ENCODE measurements around the gene LHX6.

LHX6 gene

DNA sequence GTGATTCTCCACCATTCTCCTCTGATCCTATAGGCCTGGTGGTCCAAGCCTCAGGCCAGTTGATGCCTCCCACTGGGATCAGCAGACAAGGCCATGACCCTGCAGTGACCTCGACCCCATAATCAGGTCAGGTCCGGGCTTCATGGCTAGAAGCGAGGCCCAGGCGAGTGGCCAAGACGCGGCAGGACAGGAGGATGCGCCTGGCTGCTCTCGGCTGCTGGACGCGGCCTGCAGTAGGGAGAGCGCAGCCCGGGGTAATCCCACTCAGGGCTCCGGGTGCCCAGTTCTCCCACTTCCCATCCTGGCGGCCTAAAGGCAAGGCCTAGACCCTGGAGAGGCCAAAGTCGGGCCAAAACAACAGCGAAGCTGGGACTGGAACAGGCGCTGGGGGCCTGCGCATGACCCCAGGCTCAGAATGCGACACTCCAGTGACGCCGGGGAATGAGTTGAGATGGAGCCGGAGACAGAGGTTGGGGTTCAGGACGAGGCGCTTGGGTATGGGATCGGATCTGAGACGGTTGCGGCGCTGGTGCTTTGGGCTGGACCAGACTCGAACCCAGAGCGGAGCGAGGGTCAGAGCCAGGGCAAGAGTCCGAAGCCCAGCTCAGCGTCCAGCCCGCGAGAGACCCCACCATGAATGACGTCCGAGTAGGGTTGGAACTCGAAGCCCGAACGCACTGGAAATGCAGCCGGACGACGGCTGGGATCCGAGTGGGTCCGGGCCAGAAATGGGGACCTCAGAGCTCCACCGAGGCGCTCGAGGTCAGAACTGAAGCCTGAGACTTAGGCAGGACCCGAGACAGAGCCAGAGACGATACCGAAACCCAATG, 3.2 kb downstream of the LHX6 start:
- no peak overlapping the region for H3K27ac ChIP-seq
- TF ChIP-seq, protein P1, sequence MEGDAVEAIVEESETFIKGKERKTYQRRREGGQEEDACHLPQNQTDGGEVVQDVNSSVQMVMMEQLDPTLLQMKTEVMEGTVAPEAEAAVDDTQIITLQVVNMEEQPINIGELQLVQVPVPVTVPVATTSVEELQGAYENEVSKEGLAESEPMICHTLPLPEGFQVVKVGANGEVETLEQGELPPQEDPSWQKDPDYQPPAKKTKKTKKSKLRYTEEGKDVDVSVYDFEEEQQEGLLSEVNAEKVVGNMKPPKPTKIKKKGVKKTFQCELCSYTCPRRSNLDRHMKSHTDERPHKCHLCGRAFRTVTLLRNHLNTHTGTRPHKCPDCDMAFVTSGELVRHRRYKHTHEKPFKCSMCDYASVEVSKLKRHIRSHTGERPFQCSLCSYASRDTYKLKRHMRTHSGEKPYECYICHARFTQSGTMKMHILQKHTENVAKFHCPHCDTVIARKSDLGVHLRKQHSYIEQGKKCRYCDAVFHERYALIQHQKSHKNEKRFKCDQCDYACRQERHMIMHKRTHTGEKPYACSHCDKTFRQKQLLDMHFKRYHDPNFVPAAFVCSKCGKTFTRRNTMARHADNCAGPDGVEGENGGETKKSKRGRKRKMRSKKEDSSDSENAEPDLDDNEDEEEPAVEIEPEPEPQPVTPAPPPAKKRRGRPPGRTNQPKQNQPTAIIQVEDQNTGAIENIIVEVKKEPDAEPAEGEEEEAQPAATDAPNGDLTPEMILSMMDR (conservative IDR thresholded peaks at IDR 0.05): no peak

DNA sequence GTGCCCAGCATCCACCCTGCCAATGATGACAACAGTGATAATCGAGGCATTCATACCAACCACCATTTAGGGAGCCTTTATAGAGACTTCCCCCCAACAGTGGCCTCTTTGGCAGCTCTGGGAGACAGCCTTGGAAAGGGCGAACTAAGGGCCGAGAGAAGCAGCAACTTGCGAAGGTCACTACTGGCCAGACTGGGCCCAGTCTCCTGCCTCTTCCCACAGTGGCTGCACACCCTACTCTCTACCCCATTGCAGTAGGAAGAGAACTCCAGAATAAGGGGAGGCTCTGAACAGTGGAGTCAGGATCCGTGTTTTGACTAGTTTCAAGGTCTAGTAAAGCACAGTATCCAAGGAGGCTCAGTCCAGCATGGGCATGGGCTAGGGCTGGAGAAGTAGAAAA, 5.3 kb downstream of the LHX6 start:
- TF ChIP-seq, protein P1 (conservative IDR thresholded peaks at IDR 0.05): no peak
- no peak overlapping the region for H3K27ac ChIP-seq

DNA sequence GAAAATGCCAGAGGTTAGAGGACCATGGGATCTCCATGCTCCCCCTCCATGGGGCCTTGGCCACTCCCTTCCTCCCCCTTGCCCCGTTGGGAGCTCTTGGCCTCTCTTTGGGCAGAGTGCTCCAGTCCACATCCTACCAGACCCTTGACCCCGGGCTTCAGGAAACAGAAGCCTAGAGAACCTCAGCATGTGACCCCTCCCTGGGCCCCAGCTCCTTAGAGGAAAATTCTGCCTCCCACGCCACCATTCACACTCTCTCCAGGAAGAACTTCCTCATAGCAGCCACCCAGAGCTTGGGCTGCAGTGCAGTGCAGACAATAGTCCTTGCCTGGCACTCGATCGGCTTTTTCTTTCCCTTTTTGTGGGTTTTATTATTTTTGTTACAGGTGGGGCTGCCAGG, 6.0 kb downstream of the LHX6 start:
- TF ChIP-seq, protein P1 (conservative IDR thresholded peaks at IDR 0.05): no peak
- H3K27ac ChIP-seq: no peak overlapping the region

DNA sequence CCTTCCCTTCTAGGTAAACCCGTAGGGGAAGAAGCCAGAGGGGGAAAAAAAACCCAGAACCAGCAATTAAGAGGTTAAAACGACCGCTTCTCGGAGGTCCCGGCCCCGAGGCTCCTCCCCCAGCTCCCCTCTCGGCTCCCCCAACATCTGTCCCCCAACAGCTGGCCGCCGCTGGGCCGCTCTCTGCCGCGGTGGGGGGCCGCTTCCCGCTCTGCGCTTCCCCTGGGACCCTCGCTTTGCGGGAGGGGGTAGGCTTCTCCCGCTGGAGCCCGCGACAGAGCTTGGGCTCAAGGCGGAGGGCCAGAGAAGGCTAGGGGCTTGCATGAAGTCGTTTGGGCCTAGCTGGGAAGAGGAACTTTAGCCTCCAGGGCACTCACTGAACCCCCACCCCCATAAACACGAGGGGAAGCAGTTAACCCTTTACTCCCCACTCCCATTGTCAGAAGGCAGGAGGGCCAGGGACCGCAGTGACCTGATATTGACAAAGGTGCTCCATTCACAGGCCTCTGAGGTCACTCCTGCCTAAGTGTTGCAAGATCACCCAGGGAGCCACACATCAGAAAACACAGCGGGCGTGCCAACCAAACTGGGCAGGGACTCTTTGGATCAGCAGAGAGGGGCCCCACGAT, 7.5 kb downstream of the LHX6 start:
- TF ChIP-seq, protein P1 (conservative IDR thresholded peaks at IDR 0.05): no peak
- H3K27ac ChIP-seq: no peak overlapping the region

DNA sequence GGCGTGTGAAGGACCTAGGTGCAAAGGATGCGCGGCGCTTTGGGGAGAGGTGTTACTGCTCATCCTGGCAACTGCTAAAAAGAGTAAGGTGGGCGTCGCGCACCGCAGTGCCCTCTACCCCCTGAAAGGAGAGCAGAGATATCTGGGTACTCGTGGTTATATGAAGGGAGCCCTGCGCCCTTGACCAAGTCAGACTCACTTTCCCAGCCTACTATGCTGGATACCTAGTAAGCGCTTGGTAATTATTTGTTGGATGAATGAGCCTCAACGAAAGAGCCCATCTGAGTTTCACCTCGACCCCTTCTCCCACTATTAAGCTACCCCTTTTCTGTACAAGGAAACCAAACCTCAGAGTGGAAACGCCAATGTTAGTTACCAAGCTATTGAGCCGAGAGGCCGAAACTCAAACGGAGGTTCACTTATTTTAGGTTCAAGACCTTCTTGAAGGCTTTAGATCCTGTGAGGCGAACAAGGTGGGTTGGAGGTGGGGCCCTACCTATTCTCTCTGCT, 8.0 kb downstream of the LHX6 start:
- H3K27ac ChIP-seq: no peak overlapping the region
- TF ChIP-seq, protein P1 (conservative IDR thresholded peaks at IDR 0.05): no peak

DNA sequence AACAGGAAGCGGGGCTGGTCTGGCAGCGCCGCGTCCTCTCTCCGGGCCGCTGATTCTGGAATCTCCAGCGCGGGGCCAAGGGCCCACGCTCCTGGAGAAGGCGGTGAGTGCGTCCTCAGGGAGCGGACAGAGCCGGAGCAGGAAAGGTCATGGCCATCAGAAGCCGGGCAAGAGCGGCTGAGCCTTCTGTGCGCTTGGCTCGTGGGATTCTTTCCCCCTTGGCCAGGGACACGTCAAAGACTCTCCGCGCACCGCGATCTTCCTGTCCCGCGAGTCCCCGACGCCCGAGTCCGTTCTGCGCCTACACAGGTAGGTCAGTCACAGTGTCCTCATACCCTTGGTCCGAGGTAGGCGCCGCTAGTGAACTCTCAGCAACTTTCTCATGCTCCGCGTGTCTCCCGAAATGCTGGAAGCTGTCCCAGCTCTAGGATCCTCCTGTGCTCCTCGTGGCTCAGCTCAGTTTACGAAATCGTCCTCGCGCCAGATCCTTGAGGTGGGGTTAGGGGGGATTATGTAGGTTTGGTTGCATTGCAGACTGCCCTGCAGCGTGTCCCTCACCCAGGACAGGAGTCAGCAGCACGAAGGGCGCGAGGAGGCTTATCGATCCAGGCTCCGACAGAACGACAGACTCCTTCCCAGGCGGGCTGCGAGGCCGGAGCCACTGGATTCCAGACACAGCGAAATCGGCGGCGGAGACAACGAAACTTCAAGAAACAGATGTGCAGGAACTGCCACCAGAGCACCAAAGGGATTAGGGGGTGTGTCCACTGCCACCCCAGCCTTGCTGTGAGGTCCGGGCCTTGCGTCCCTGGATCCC, 8.7 kb downstream of the LHX6 start:
- TF ChIP-seq, protein P1 (conservative IDR thresholded peaks at IDR 0.05): no peak
- no peak overlapping the region for H3K27ac ChIP-seq

Data from VCaP (cell line).